ENCODE data around the gene ARMS2. TPM values are rescaled to one million over a fixed set of nuclear protein-coding genes. Genes with fewer than 3 reads are reported as not detected.

The ARMS2 gene
- 0.65 TPM in 1 of 2 replicates, not detected in the other for total RNA-seq

GRCh38 chr10:122454603-122455080, at the start of gene ARMS2:
Gene ARMS2 (plus strand): TSS chr10:122454653. CDS start chr10:122454728, 75 bp downstream.

GRCh38 chr10:122461367-122461728, 6.9 kb downstream of the ARMS2 start, which contains the start of gene HTRA1:
Gene HTRA1 (plus strand): TSS chr10:122461553. CDS start chr10:122461653, 100 bp downstream.

Other genes starting within 250 kb of the ARMS2 start
- not detected in 2 replicates for gene BTBD16, start 183.4 kb upstream of the ARMS2 start, total RNA-seq
- gene PLEKHA1, start 79.9 kb upstream of the ARMS2 start, total RNA-seq: 24.0 and 34.0 TPM in 2 replicates
- 31.6 and 93.9 TPM in 2 replicates for gene HTRA1, start 6.9 kb downstream of the ARMS2 start, total RNA-seq
- gene DMBT1, start 106.1 kb downstream of the ARMS2 start, total RNA-seq: under 0.01 TPM in 1 of 2 replicates, not detected in the other
- gene C10orf120, start 245.2 kb downstream of the ARMS2 start, total RNA-seq: not detected in 2 replicates

Data from epithelial cell of umbilical artery (primary cell).